AG09309 (cell line): ENCODE results near the gene PHPT1.

Experiments
- DNase-seq: peaks from one replicate; pipeline ENCODE4 v3.0.0-alpha.2; 2010; ENCODE audit warnings: low read depth
- H3K4me3 ChIP-seq: 2 replicates; pipeline ENCODE4 v1.5.1; 2011; ENCODE audit warnings: mild to moderate bottlenecking, low read depth, low read length, moderate library complexity; ENCODE audit not compliant: control insufficient read depth
- TF ChIP-seq, protein P1 (sequence below): IDR thresholded peaks from 2 replicates; pipeline ENCODE4 v1.5.1; 2011; ENCODE audit warnings: mild to moderate bottlenecking, low read depth, low read length, inconsistent platforms; ENCODE audit not compliant: insufficient read depth, control insufficient read depth; ENCODE audit errors: missing control alignments

The PHPT1 gene

DNA sequence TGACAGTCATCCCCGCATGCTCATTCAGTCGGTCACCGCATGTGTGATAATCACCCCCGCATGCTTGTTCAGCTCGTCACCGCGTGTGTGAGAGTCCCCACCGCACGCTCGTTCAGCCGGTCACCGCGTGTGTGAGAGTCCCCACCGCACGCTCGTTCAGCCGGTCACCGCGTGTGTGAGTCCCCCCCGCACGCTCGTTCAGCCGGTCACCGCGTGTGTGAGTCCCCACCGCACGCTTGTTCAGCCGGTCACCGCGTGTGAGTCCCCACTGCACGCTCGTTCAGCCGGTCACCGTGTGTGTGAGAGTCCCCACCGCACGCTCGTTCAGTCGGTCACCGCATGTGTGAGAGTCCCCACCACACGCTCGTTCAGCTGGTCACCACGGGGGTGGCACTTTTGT lies 40.6 kb downstream of the PHPT1 start:
- TF ChIP-seq, protein P1, sequence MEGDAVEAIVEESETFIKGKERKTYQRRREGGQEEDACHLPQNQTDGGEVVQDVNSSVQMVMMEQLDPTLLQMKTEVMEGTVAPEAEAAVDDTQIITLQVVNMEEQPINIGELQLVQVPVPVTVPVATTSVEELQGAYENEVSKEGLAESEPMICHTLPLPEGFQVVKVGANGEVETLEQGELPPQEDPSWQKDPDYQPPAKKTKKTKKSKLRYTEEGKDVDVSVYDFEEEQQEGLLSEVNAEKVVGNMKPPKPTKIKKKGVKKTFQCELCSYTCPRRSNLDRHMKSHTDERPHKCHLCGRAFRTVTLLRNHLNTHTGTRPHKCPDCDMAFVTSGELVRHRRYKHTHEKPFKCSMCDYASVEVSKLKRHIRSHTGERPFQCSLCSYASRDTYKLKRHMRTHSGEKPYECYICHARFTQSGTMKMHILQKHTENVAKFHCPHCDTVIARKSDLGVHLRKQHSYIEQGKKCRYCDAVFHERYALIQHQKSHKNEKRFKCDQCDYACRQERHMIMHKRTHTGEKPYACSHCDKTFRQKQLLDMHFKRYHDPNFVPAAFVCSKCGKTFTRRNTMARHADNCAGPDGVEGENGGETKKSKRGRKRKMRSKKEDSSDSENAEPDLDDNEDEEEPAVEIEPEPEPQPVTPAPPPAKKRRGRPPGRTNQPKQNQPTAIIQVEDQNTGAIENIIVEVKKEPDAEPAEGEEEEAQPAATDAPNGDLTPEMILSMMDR = no peak
- H3K4me3 ChIP-seq = no peak overlapping the region
- DNase-seq = no peak

DNA sequence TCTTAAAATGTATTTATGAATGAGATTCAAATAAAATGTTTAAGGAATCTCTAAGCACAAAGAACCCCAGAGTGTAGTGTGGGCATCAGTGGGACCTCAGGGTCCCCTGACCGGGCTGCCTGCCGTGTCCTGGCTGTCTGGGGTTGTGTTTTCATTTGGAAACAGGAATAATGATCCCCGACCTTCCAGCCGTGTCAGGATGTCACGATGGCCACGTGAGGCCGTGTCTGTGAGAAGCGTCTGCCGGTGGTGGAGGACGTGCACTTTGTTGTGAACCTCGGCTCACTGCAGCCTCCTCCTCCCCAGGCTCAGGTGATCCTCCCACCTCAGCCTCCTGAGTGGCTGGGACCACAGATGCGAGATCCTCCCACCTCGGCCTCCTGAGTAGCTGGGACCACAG lies 41.5 kb downstream of the PHPT1 start:
- DNase-seq = no peak
- TF ChIP-seq, protein P1 = no peak

DNA sequence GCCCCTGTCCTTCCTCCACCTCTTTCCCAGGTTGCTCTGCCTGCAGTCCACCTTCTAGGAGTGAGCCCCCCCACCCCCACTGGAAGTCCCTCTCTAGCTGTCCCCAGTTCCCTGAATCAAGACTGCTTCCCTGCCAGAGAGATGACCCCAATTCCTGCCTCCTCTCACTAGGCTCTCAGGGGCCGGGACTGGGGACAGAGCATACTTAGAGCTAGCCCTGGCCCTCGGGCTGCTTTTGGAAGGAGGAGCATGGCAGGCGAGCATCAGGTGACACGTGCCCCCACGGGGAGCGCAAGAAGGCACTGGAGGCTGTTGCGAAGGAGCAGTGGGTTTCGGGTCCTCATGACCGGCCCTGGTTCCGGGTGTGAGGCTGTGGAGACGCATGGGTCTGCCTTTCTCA lies 46.8 kb downstream of the PHPT1 start:
- DNase-seq = no peak
- TF ChIP-seq, protein P1 = no peak
- H3K4me3 ChIP-seq = no peak overlapping the region

More for the DNA sequence above, 41.5 kb downstream of the PHPT1 start:
- no peak overlapping the region for H3K4me3 ChIP-seq

DNA sequence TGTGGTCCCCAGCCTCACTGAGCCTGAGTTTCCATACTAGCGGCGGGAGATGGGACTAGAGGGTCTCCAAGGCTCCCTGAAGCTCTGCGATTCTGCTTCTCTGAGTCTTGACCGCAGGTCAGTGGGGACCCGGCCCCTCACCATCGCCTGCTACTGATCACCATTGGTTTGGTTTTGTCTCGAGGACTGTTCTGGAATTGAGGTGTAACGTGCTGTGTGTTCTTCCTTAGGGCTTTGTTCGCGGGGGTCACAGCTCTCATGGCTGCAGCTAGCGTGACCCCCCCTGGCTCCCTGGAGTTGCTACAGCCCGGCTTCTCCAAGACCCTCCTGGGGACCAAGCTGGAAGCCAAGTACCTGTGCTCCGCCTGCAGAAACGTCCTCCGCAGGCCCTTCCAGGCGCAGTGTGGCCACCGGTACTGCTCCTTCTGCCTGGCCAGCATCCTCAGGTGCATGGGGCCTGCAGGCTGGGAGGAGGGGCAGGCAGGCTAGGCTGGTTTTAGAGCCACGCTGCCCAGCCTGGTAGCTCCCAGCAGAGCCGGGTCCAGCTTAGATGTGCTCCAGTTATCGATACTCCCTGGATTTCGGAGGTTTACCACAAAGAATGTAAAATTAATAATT lies 49.4 kb downstream of the PHPT1 start:
- TF ChIP-seq, protein P1 = no peak
- H3K4me3 ChIP-seq = no peak overlapping the region
- no peak for DNase-seq

DNA sequence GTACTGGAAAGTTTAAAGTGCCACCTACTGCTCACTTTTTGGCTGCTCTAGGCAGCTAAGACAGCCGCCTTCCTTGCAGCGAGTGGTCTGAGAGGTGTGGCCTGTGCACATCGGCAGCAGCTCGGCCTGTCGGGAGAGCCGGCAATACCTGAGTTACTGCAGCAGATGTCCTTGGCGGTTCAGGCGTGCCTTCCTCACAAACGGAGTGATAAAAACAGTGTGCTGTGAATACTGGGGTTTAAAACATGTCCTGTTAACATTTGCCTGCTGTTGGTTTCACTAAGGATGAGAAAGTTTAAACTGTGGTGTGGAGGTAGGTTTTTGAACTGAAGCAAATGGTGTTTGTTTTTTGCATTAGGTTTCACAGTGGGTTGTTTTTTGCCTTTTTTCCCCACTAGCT lies 50.0 kb downstream of the PHPT1 start:
- H3K4me3 ChIP-seq = no peak overlapping the region
- TF ChIP-seq, protein P1 = no peak
- DNase-seq = no peak

DNA sequence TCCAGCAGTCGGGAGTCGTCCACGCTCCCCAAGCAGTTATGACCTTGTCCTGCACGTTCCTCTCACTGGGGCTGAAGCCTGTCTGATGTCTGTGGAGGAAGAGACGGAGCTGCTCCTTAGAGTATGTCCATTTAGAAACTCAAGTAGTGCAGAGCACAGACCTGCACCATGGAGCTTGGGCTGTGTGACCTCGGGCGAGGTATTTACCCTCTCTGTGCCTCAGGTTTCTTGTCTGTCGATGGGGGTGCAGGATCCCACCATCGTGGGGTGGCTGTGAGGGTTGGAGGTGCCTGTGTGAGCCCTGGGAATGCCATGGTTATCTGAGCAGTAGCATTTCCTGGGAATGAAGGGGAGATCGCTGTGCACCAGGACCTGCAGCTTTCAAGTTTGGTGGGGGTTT lies 51.3 kb downstream of the PHPT1 start:
- no peak for DNase-seq
- H3K4me3 ChIP-seq = no peak overlapping the region
- TF ChIP-seq, protein P1 = no peak
